C4-2B (cell line): ENCODE data around the gene GALNTL6.

Experiments used
- ZFX ChIP-seq: fragments of 450-650 bp; IDR thresholded peaks from 2 replicates; pipeline ENCODE4 v1.6.1; 2017
- TF ChIP-seq, protein P1 (sequence below): fragments of 450-650 bp; conservative IDR thresholded peaks from 2 replicates; pipeline ENCODE4 v1.5.1; 2017; ENCODE audit warnings: mild to moderate bottlenecking

DNA sequence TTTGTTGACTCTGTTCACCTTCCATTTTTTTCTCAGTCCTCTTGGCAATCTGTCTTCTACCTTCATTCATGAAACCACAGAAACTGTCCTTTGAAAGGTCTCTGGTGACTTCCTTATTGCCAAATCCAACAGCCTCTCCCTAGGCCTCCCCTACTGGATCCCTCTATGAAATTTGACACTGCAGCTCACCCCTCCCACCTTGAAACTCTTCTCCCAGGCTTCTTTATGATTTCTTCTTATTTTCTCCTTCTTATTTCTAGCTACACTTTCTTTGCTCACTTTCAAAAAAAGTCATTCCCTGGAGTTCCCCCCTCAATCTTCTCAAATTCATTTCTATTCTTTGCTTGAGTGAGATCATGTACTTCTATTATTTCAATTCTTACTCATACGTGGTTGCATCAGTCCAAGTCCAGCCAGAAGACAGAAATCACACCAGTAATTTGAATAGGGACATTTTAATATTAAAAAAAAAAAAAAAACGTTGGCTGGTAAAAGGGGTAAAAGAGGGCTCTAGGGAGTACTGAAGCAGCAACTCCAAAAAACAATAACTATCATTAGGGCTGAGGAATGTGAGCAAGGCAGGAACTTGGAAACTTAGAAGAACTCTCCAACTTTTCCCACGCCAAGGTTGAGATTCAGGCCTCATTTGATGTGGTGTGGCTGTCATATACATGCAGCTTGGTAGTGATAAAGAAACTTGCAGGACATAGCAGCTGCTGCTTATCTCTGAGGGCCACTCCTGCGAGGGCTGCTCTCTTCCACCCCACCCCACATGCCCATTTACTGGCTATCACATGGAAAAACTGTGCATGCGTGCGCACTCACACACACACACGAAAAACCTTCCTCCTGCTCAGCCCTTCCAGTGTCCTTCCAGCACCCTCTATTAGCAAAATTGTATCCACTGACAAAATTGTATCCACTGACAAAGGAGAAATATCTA lies 1185.6 kb downstream of the GALNTL6 start:
- TF ChIP-seq ZFX: no peak
- TF ChIP-seq, protein P1, sequence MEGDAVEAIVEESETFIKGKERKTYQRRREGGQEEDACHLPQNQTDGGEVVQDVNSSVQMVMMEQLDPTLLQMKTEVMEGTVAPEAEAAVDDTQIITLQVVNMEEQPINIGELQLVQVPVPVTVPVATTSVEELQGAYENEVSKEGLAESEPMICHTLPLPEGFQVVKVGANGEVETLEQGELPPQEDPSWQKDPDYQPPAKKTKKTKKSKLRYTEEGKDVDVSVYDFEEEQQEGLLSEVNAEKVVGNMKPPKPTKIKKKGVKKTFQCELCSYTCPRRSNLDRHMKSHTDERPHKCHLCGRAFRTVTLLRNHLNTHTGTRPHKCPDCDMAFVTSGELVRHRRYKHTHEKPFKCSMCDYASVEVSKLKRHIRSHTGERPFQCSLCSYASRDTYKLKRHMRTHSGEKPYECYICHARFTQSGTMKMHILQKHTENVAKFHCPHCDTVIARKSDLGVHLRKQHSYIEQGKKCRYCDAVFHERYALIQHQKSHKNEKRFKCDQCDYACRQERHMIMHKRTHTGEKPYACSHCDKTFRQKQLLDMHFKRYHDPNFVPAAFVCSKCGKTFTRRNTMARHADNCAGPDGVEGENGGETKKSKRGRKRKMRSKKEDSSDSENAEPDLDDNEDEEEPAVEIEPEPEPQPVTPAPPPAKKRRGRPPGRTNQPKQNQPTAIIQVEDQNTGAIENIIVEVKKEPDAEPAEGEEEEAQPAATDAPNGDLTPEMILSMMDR: no peak
